ENCODE results near the gene SIX3. TPM values are rescaled to one million over a fixed set of nuclear protein-coding genes. Genes with fewer than 3 reads are reported as not detected.

SIX3 gene
- polyA plus RNA-seq, 1 donor from 2014 or later, result not detected

DNA sequence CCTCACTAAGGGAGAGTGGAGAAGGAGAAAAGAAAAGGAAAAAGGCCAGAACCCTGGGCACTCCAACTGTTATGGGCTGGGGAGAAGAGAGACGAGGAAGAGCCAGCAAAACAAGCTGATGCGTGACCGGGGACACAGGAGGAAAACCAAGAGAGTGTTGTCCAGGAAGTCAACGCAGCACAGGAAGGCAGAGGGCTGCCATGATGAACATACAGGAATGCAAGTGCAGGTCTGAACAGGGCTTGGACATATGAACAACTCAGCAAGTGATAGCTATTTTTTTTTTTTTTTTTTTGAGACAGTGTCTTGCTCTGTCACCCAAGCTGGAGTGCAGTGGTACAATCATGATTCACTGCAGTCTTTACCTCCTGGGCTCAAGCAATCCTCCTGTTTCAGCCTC lies 28.4 kb downstream of the SIX3 start:
- H3K4me1 Mint-ChIP-seq, result peaks cover 0 to 3% (median 0%) of the 10 kb centered on the region in 3 donors
- H3K36me3 Mint-ChIP-seq, result no peaks in the 10 kb centered on the region
- no peak overlapping the region for H3K4me3 Mint-ChIP-seq
- no peaks in the 10 kb centered on the region for H3K9me3 Mint-ChIP-seq
- no peak overlapping the region for H3K27ac Mint-ChIP-seq
- peaks cover 15% of the 10 kb centered on the region for H3K27me3 Mint-ChIP-seq

DNA sequence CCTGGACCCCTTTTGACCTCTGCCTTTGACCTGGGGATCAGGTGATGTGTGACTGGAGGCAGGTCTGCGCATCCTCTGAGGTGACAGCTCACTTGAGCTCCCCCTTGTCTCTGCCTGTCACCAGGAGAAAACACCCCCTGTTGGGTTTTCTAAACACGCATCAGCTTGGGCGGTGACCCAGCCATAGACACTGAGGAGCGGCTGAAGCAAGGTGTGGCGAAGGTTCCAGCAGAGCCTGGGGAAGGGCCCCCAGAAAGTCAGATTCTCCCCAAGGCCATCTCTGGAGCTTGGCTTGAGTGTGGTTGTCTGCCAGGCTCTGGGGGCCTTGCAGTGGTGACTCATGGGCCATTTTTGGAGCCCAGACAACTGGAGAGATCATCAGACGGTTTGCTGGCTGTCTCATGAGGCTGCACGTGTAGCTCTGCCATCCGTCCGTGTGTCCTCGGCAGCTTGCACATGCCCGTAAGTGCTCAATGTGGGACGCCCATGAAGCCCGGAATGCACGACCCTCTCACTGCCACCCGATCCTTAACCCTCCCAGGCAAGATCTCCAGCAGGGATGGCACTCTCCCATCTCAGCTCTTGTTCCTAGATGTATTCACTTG lies 29.4 kb downstream of the SIX3 start:
- no peaks in the 10 kb centered on the region for H3K36me3 Mint-ChIP-seq
- no peaks in the 10 kb centered on the region for H3K9me3 Mint-ChIP-seq
- H3K27me3 Mint-ChIP-seq, result peaks cover 15% of the 10 kb centered on the region
- peaks cover 0 to 3% (median 0%) of the 10 kb centered on the region in 3 donors for H3K4me1 Mint-ChIP-seq
- no peak overlapping the region for H3K4me3 Mint-ChIP-seq
- no peak overlapping the region for H3K27ac Mint-ChIP-seq

DNA sequence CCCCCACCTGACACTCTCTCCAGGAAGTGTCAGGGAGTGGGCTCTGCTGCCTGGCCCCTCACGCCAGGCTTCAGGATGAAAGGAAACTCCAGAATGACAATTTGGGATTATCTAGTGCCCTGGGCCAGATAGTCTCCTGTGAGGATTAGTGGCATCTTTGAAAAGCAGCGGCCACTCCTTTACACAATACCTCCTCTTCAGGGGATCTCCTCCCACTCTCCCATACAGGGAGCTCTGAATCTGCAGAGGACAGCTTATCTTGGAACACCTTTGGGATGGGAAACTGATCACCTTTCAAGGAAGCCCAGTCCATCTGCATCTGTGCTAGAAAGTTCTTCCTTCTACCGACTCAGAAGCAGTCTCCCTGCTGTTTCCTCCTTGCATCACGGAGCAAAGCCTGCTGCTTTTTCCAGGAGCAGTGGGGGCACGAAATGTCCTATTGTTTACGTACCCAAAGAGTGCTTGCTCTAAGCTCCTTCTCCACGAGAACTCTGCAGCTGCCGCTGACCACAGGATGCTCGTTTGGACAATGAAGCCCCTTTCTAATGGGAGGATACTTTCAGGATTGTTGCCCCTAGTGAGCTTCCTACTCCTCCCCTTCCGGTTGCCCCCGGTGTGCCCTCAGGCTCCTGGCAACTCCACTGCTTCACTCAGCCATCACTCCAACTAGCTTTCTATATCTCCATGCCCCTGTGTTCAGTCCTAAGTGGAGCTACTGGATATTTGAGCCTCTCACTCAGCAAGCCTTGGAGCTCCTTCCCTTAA lies 31.5 kb downstream of the SIX3 start:
- Mint-ChIP-seq H3K4me1 (peaks cover 0 to 3% (median 0%) of the 10 kb centered on the region in 3 donors), H3K9me3 (no peaks in the 10 kb centered on the region), H3K4me3 (peak overlapping the region in 2 of 4 donors; percentile 27 to 47), H3K27me3 (peaks cover 19% of the 10 kb centered on the region), H3K27ac (no peak overlapping the region), H3K36me3 (no peaks in the 10 kb centered on the region)

DNA sequence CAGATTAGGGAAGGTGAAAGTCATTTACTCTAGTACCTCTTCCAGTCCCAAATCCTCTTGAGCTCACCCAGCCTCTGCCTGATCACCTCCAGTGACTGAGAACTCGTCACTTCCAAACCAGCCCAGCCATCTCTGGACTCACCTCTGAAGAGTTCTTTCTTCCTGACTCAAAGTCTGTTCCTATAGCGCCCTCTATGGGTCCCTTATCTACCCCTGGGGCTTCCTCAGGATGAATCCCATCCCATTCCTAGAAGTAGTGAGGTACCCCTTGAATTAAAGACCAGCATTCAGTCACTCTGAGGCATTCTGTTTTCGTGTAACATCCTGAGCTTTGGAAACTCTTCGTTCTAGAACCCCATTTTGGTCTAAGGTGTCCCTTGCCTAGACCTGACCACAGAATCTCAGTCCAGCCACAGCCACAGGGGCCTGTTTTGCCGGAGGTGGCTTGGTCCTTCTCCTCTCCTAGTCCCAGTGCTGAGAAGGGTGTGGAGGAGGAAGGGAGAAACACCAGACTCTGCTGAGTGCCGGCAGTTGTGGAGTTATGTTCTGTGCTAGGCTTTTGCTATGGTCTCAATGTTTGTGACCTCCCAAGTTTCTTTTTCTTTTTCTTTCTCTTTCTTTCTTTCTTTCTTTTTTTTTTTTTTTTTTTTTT lies 32.7 kb downstream of the SIX3 start:
- Mint-ChIP-seq H3K4me1 (peaks cover 0 to 3% (median 0%) of the 10 kb centered on the region in 3 donors), H3K4me3 (no peak overlapping the region), H3K27me3 (peaks cover 19% of the 10 kb centered on the region), H3K9me3 (no peaks in the 10 kb centered on the region), H3K27ac (no peak overlapping the region), H3K36me3 (no peaks in the 10 kb centered on the region)

DNA sequence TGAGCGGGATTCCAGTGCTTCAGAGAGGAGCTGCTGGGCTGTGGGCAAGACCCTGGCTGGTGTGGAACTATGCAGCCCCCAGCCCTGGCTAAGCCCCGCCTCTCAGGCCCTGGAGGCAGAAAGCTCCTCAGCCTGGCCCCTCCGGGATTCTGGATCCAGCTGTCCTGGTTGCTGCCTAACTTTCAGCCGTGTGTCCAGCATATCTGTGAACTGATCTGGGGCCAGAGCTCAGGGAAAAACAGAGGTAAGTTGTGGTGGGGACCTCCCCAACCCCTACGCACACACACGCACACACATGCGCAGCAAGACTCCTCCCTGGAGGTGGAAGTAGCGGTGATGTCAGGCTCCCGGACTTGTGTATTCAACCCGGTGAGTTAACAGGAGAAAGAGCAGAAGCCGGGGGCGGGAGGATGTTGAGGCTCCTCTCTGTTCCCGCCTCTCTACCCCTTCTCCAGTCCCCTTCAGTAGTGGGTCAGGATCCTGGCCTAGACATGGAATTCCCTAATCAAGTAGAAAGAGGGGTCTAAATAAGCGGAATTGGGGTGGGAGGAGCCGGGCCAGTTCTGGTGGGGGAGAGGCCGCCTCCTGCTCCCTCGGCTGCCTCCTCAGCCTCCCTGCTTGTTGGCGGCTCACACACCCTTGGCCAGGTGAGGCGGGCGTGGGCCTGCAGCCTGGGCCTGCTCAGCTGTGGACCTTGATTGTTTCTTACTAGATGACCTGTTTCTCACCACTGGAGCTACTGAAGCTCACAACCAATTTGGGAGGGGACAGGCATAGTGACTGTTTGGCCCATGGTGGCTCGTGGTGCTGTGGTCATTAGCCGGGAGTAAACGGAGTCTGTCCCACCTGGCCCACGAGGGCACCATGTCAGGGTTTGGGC lies 34.3 kb downstream of the SIX3 start:
- no peaks in the 10 kb centered on the region for H3K9me3 Mint-ChIP-seq
- H3K4me1 Mint-ChIP-seq, result peaks cover 0 to 3% (median 0%) of the 10 kb centered on the region in 3 donors
- H3K36me3 Mint-ChIP-seq, result no peaks in the 10 kb centered on the region
- peaks cover 19% of the 10 kb centered on the region for H3K27me3 Mint-ChIP-seq
- H3K27ac Mint-ChIP-seq, result no peak overlapping the region
- no peak overlapping the region for H3K4me3 Mint-ChIP-seq

DNA sequence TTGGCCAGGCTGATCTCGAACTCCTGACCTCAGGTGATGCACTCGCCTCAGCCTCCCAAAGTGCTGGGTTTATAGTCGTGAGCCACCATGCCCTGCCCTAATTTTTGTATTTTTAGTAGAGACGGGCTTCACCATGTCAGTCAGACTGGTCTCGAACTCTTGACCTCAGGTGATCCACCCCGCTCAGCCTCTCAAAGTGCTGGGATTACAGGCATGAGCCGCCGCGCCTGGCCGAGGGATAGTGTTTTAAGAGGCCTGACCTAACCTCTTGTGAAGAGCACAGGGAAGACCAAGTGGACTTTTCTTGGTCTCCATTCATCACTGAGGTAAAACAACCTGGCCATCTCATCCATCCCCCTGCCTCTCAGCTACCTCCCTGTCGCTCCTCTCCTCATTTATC lies 38.1 kb downstream of the SIX3 start:
- Mint-ChIP-seq H3K4me1 (peaks cover 0 to 3% (median 2%) of the 10 kb centered on the region in 3 donors), H3K27ac (no peak overlapping the region), H3K4me3 (no peak overlapping the region), H3K36me3 (no peaks in the 10 kb centered on the region), H3K27me3 (peaks cover 13% of the 10 kb centered on the region), H3K9me3 (no peaks in the 10 kb centered on the region)

DNA sequence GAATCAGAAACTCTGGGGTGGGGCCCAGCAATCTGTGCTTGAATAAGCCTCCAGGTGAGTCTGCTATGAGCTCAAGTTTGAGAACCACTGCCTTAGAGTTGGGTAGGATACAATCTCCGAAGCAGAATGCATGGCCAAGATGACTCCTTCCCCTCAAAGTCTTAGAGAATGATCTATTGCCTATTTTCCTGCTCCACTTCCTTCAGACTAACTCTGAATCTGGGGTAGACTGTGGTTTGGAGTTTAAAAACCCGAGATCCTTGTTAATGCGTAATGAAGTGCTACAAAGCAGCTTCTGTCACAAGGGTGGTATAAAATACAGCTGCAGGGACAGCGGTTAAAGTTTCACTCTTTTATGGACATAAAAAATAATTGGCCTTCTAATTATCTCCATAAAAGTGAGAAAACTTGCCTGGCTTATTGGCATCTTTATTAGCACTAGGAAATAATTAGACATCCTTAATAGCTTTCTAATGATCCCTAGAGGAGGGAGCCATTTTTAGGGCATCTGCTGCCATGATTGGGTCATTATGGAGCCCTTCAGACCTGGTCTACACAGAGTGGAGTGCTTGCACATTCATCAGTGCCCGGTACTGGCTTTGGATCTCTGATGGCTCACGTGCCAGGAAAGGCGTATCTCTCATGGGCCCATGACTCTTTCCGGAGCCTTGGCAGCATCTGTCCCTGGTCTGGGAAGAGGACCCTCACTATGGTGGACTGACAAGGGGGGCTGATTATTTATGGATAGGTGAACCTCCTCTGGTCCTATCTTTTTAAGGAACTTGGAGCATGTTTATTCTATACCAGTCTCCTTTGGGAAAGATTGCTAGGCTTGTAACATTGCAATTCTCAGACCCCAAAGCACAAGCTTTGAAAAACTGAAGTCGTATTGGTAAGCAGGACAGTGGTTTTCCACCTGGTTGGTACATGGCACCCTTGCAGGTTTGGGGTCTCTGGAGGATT lies 39.5 kb downstream of the SIX3 start:
- Mint-ChIP-seq H3K27ac (peak overlapping the region in 1 of 3 donors; percentile 62), H3K4me1 (peaks cover 0 to 3% (median 2%) of the 10 kb centered on the region in 3 donors), H3K27me3 (peaks cover 14% of the 10 kb centered on the region), H3K36me3 (no peaks in the 10 kb centered on the region), H3K4me3 (no peak overlapping the region), H3K9me3 (no peaks in the 10 kb centered on the region)

DNA sequence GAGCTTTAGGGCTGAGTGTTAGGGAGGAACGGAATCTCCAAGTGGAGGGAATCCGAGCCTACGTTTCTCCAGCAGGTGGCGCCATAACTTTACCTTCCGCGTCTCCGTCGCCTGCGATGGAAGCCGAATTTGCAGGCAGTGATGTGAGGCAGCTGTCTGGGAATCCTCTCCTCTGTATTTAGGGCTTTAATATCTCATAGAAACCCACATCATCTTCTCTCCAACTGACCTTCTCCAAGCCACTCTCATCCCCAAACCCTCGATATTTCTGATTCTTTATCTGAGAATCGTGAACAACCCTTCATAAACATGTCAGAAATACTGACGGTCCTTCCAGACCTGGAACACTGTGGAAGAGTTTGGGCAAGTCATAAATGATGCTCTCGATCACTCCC lies 40.2 kb downstream of the SIX3 start:
- peak overlapping the region in 1 of 4 donors; percentile 76 for H3K4me3 Mint-ChIP-seq
- peaks cover 0 to 2% (median under 1%) of the 10 kb centered on the region in 3 donors for H3K9me3 Mint-ChIP-seq
- H3K4me1 Mint-ChIP-seq, result peaks cover 0 to 3% (median 2%) of the 10 kb centered on the region in 3 donors
- no peak overlapping the region for H3K27ac Mint-ChIP-seq
- H3K27me3 Mint-ChIP-seq, result peaks cover 11% of the 10 kb centered on the region
- H3K36me3 Mint-ChIP-seq, result no peaks in the 10 kb centered on the region

DNA sequence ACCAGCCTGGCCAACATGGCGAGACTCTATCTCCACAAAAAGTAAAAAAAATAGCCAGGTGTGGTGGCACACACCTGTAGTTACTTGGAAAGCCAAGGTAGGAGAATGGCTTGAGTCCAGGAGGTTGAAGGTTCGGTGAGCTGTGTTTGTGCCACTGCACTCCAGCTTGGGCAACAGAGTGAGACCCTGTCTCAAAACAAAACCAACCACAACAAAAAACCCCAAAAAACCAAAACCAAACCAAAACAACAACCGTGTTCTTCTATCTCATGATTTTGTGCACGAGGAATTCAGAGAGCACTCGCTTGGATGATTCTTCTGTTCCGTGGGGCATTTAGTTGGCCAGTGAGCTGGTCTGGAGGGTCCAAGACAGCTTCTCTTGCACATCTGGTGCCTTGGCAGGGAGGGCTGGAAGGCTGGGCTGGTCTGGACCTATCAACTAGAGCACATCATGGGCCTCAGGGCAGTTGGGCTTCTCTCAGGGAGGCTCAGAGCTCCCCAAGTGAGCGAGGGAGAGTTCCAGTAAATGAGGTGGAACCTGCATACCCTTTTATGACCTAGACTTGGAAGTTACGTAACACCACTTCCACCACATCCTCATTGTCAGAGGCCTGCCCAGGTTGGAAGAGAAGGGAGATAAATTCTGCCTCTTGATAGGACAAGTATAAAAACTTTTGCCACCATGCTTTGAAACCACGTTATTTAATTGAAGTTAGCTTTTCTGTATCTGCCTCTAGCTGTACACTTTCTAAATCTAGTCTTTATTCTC lies 42.5 kb downstream of the SIX3 start:
- Mint-ChIP-seq H3K9me3 (peaks cover 3 to 14% (median 9%) of the 10 kb centered on the region in 3 donors), H3K27ac (peak overlapping the region in 1 of 3 donors; percentile 78), H3K36me3 (peaks cover 2% of the 10 kb centered on the region), H3K27me3 (peaks cover 9% of the 10 kb centered on the region), H3K4me1 (peaks cover 0 to 3% (median 2%) of the 10 kb centered on the region in 3 donors), H3K4me3 (no peak overlapping the region)

DNA sequence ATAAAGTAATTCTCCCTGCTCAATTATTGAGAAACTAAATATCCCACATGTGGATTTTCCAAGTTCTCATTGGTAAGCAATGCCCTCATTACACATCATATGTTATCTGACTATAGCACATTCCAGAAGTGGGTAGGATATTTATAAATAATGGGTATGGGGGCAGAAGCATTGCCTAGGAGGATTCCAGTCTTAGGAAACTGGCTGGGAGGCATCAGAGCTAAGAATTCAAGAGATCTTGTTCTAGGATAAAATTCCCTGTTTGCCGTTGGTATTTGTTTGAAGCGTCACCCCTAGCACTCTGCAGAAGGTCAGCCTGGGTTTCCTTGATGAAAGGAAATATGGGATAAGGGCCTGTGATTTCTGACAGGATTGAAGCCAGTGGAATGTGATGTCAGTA lies 47.7 kb downstream of the SIX3 start:
- Mint-ChIP-seq H3K4me3 (no peak overlapping the region), H3K4me1 (no peaks in the 10 kb centered on the region), H3K27me3 (peaks cover 21% of the 10 kb centered on the region), H3K27ac (no peak overlapping the region), H3K9me3 (peaks cover 10 to 29% (median 29%) of the 10 kb centered on the region in 3 donors), H3K36me3 (peaks cover 8% of the 10 kb centered on the region)

DNA sequence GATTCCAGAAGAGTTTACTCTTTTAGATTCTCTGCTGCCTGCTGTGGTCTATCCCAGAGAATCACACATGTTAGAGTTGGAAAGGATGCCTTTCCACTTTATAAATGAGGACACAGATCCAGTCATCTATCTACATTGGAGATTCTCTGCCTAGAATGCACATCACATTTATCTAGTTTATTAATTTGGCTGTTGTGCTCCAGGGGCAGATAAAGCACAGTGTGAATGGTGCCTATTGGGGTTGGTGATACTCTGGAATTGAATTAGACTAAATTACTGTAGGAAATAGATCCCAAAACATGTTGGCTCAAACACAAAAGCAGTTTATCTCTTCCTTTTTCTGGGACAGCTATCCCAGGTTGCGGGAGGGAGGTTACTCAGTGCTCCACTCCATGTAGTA lies 52.9 kb downstream of the SIX3 start:
- Mint-ChIP-seq H3K4me1 (no peaks in the 10 kb centered on the region), H3K36me3 (peaks cover 7% of the 10 kb centered on the region), H3K4me3 (no peak overlapping the region), H3K27ac (no peak overlapping the region), H3K27me3 (peaks cover 31% of the 10 kb centered on the region), H3K9me3 (peaks cover 7 to 21% (median 15%) of the 10 kb centered on the region in 3 donors)
